Uterus (tissue), 4 donors: ENCODE results near the gene POLR3E. TPM values are rescaled to one million over a fixed set of nuclear protein-coding genes. Genes with fewer than 3 reads are reported as not detected.
A peak's percentile ranks its signal among the peaks of the same experiment; 100 is the strongest.
"Not testable (repeated sequence)": the region's sequence is repeated elsewhere in the genome, so short reads cannot be mapped to it uniquely, and the experiment has no call there.

ENCODE experiments used
- DNase-seq, 2 donors: peaks; one replicate each; pipeline ENCODE4 v3.0.0-alpha.2; 2019 to 2020
- H3K27ac ChIP-seq, 2 donors: fragments of 200-600 bp; sonication (generic); 1 replicate in 1 of 2; 2 replicates in 1 of 2; pipeline ENCODE4 v1.5.1; 2016 to 2018
- H3K27me3 ChIP-seq, 2 donors: fragments of 200-600 bp; sonication (generic); one replicate each; pipeline ENCODE4 v1.5.1; 2018 to 2019; ENCODE audit warnings: control low read depth in 1 of 2
- H3K36me3 ChIP-seq, 2 donors: fragments of 200-600 bp; sonication (generic); one replicate each; pipeline ENCODE4 v1.5.1; 2019; ENCODE audit warnings: control low read depth in 1 of 2
- H3K4me1 ChIP-seq, 2 donors: fragments of 200-600 bp; sonication (generic); one replicate each; pipeline ENCODE4 v1.5.1; 2018 to 2019; ENCODE audit warnings: control low read depth in 1 of 2
- H3K4me3 ChIP-seq, 2 donors: fragments of 200-600 bp; sonication (generic); 1 replicate in 1 of 2; 2 replicates in 1 of 2; pipeline ENCODE4 v1.5.1; 2018 to 2019; ENCODE audit warnings: mild to moderate bottlenecking in 1 of 2
- H3K9me3 ChIP-seq, 2 donors: fragments of 200-600 bp; sonication (generic); one replicate each; pipeline ENCODE4 v1.5.1; 2019; ENCODE audit warnings: control low read depth in 1 of 2
- POLR2A ChIP-seq, 2 donors: fragments of 450-650 bp; IDR thresholded peaks; one replicate each; pipeline ENCODE4 v1.6.1; 2016; ENCODE audit warnings: antibody characterized with exemption in 2 of 2, mild to moderate bottlenecking in 1 of 2, moderate library complexity in 1 of 2
- intact Hi-C: fragments of 100-400 bp; cut with DNase I; formaldehyde crosslinking; loops from one replicate; pipeline ENCODE4 v1.15.1; 2023; ENCODE audit warnings: low total_unique reads
- total RNA-seq, 4 donors: library from RNA; depleted of rRNA in 3 of 4; stranded (reverse); fragments of >200 nt in 3 of 4; gene quantifications; one replicate each; pipeline versions ENCODE4 v1.1.0 to v1.2.4, GENCODE V29; 2014 to 2023
- TF ChIP-seq, protein P1 (sequence below), 4 experiments: fragments of 200-600 bp in 2 of 4; fragments of 450-650 bp in 2 of 4; sonication (generic) in 2 of 4; IDR thresholded peaks; one replicate each; pipeline ENCODE4 v1.5.1; 2016 to 2019; ENCODE audit warnings: antibody characterized with exemption in 4 of 4, mild to moderate bottlenecking in 2 of 4, moderate library complexity in 1 of 4
- donor health status: DM: yes; HTN: yes; CAD: no.

The POLR3E gene
- total RNA-seq, 4 donors from 2014 or later: 45.1 to 179 (median 64.5) TPM

DNA sequence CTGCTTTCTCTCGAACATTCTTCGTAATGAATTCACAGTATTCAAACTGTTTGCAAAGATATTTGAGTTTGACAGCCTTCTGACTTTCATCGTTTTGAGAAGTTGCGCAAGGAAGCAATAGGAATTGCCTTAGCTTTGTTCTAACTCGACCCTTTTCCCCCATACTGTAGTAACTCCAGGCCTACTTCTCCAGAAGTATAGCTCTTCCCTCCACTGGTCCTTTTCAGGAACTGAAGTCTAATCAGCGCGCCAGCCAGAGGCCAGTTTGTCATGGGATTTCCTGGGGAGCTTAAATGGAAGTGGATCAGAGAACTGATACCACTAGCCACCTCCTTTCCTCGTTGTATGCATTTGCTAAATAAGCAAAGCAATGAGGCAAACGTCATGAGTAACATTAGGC lies 49.3 kb downstream of the POLR3E start:
- intact Hi-C loops: no loop called here
- no peak for DNase-seq
- H3K27ac ChIP-seq: no peak overlapping the region
- no peak for TF ChIP-seq POLR2A (IDR thresholded peaks at IDR 0.05)
- TF ChIP-seq, protein P1, sequence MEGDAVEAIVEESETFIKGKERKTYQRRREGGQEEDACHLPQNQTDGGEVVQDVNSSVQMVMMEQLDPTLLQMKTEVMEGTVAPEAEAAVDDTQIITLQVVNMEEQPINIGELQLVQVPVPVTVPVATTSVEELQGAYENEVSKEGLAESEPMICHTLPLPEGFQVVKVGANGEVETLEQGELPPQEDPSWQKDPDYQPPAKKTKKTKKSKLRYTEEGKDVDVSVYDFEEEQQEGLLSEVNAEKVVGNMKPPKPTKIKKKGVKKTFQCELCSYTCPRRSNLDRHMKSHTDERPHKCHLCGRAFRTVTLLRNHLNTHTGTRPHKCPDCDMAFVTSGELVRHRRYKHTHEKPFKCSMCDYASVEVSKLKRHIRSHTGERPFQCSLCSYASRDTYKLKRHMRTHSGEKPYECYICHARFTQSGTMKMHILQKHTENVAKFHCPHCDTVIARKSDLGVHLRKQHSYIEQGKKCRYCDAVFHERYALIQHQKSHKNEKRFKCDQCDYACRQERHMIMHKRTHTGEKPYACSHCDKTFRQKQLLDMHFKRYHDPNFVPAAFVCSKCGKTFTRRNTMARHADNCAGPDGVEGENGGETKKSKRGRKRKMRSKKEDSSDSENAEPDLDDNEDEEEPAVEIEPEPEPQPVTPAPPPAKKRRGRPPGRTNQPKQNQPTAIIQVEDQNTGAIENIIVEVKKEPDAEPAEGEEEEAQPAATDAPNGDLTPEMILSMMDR (IDR thresholded peaks at IDR 0.05): no peak
- no peaks in the 10 kb centered on the region for H3K4me1 ChIP-seq
- no peaks in the 10 kb centered on the region for H3K36me3 ChIP-seq
- H3K4me3 ChIP-seq: no peak overlapping the region
- H3K27me3 ChIP-seq: no peaks in the 10 kb centered on the region
- H3K9me3 ChIP-seq: no peaks in the 10 kb centered on the region

DNA sequence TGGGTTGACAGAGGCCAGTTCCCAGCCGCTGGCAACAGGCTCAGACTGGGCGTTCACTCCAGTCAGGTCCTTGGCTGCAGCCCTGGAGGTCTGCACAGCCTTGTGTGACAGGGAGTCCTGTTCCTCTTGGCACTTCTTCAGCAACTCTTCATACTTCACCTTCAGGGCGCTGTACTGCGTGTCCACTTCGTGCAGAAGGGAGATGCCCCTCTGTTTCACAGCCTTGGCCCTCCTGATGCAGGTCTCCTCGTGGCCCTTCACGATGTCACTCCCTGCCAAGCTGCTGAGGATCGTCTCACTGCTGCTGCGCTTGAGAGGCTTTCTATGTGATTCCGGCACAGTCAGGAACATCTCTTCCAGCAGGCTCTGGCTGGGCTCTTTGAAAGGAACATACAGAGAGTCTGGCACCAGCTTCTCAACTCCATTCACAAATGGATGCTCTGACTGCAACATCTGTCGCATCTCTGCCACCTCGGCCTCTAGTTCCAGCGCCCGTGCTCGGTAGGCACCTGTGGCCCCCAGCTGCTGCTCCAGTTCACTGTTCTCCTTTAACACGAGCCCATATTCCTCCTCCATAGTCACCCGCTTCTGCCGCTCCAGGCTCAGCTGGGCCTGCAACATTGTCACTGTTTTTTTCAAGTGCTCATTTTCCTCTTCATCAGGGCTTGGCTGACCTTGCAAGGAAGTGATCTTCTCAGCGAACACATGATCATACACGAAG lies 50.1 kb downstream of the POLR3E start:
- no peaks in the 10 kb centered on the region for H3K27me3 ChIP-seq
- H3K27ac ChIP-seq: no peak overlapping the region
- H3K9me3 ChIP-seq: no peaks in the 10 kb centered on the region
- TF ChIP-seq, protein P1 (IDR thresholded peaks at IDR 0.05): no peak
- TF ChIP-seq POLR2A (IDR thresholded peaks at IDR 0.05): no peak
- H3K4me3 ChIP-seq: no peak overlapping the region
- intact Hi-C loops: no loop called here
- no peaks in the 10 kb centered on the region for H3K36me3 ChIP-seq
- no peaks in the 10 kb centered on the region for H3K4me1 ChIP-seq
- no peak for DNase-seq

DNA sequence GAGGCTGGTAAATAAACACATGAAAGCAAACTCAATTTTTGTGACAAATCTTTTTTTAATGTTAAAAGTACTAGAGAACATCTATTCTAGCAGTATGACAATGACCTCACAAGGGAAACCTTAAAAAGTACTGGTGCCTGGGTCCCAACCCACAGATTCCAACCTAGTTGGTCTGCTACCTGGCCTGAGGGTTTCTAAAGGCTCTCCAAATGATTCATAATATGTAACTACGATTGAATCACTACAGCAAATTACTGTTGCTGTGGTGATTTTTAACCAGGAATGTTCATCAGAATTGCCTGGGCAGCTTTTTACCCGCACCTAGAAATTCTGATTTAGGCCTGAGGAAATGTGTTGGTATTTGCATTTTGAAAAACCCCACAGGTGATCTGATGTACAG lies 51.1 kb downstream of the POLR3E start:
- Histone ChIP-seq H3K27me3 (no peaks in the 10 kb centered on the region), H3K36me3 (no peaks in the 10 kb centered on the region), H3K4me1 (no peaks in the 10 kb centered on the region), H3K9me3 (no peaks in the 10 kb centered on the region), H3K4me3 (no peak overlapping the region), H3K27ac (no peak overlapping the region)
- DNase-seq: no peak
- TF ChIP-seq, protein P1 (IDR thresholded peaks at IDR 0.05): no peak
- no peak for TF ChIP-seq POLR2A (IDR thresholded peaks at IDR 0.05)
- intact Hi-C loops: no loop called here

DNA sequence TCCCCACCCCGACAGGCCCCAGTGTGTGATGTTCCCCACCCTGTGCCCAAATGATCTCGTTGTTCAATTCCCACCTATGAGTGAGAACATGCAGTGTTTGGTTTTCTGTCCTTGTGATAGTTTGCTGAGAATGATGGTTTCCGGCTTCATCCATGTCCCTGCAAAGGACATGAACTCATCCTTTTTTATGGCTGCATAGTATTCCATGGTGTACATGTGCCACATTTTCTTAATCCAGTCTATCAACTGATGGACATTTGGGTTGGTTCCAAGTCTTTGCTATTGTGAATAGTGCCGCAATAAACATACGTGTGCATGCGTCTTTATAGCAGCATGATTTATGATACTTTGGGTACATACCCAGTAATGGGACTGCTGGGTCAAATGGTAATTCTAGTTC lies 53.8 kb downstream of the POLR3E start:
- H3K4me1 ChIP-seq, H3K27ac ChIP-seq, intact Hi-C loops, H3K27me3 ChIP-seq, H3K9me3 ChIP-seq, H3K4me3 ChIP-seq, H3K36me3 ChIP-seq, DNase-seq: not testable (repeated sequence)

DNA sequence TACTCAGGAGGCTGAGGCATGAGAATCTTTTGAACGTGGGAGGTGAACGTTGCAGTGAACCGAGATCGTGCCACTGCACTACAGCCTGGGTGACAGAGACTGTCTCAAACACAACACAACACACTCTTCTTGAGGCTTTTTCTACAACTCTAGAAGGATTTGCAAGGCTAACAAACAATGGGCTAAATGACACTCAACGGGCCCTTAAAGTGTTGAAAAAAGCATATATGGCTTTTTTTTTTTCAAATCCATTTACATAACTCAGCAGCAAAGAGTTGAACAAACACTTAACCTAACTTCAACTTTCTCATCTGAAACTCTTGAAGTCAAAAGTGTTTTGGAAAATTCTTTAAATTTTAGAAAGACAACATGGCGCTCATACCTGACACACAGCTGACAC lies 54.9 kb downstream of the POLR3E start:
- DNase-seq: no peak
- Histone ChIP-seq H3K9me3 (no peaks in the 10 kb centered on the region), H3K4me1 (no peaks in the 10 kb centered on the region), H3K4me3 (no peak overlapping the region), H3K27me3 (no peaks in the 10 kb centered on the region), H3K36me3 (no peaks in the 10 kb centered on the region), H3K27ac (no peak overlapping the region)
- intact Hi-C loops: no loop called here
- TF ChIP-seq, protein P1 (IDR thresholded peaks at IDR 0.05): no peak
- TF ChIP-seq POLR2A (IDR thresholded peaks at IDR 0.05): no peak

DNA sequence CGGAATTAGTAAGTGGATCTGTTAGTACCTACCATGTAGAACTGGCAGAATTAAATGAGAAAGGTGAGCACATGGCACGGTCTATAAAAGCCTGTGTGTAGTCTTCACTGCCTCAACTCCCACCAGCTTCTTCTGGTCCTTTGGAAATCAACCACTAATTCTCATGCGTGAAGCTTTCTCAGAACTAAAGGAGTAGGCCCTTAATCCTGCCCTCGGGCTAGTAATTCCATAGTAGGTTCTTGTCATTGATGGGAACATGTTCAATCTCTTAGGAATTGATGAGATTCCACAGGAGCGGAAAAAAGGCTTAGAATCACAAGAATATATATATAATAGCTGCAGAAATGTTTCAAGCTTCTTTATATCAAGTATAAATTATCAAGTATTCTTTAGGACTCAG lies 55.5 kb downstream of the POLR3E start:
- Histone ChIP-seq H3K9me3 (no peaks in the 10 kb centered on the region), H3K36me3 (no peaks in the 10 kb centered on the region), H3K4me3 (no peak overlapping the region), H3K27ac (peak overlapping the region; percentile 33 to 39), H3K27me3 (no peaks in the 10 kb centered on the region), H3K4me1 (no peaks in the 10 kb centered on the region)
- intact Hi-C loops: no loop called here
- TF ChIP-seq POLR2A (IDR thresholded peaks at IDR 0.05): no peak
- TF ChIP-seq, protein P1 (IDR thresholded peaks at IDR 0.05): no peak
- no peak for DNase-seq
